Epithelial cell of esophagus (primary cell): ENCODE measurements around the gene PPP2R2D.

Source experiments
- DNase-seq: peaks from one replicate; pipeline ENCODE4 v3.0.0; 2010; ENCODE audit warnings: low read depth
- H3K4me3 ChIP-seq: 2 replicates; pipeline ENCODE4 v1.5.1; 2011; ENCODE audit warnings: mild to moderate bottlenecking, low read length, control low read depth
- TF ChIP-seq, protein P1 (sequence below): IDR thresholded peaks from 2 replicates; pipeline ENCODE4 v1.5.1; 2011; ENCODE audit warnings: low read depth, mild to moderate bottlenecking, low read length, control low read depth, inconsistent platforms; ENCODE audit not compliant: insufficient read depth; ENCODE audit errors: missing control alignments

The PPP2R2D gene

DNA sequence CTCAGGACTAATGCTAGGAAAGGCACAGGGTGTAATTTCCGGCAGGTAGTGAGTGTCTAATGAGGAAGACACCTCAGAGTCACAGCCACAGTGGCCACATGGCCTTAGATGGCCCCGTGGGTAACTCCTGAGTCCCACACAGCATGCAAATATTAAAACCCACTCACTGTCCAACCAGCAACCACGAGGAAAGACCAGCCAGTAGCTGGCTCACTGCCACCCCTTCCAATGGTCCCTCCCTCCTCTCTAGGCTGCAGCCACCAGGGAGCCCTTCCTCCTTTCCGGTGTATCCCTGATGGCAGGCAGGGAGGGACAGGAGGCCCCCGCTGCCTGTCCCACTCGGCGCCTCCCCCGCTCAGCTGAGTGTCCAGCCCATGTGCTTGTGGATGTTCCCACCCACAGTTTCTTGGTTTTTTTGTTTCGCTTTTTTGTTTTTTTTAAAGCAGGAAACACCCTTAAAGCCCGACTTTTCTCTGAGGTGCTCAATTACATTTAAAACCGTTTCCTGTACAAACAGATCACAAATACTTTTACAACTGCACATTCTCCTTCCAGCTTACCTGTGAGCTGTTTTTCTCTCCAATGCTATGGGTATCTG is 71.8 kb downstream of the PPP2R2D start:
- no peak for DNase-seq

GRCh38 chr10:131973160-131973951 is 72.5 kb downstream of the PPP2R2D start:
- no peak overlapping the region for H3K4me3 ChIP-seq
- DNase-seq, result no peak
- TF ChIP-seq, protein P1, sequence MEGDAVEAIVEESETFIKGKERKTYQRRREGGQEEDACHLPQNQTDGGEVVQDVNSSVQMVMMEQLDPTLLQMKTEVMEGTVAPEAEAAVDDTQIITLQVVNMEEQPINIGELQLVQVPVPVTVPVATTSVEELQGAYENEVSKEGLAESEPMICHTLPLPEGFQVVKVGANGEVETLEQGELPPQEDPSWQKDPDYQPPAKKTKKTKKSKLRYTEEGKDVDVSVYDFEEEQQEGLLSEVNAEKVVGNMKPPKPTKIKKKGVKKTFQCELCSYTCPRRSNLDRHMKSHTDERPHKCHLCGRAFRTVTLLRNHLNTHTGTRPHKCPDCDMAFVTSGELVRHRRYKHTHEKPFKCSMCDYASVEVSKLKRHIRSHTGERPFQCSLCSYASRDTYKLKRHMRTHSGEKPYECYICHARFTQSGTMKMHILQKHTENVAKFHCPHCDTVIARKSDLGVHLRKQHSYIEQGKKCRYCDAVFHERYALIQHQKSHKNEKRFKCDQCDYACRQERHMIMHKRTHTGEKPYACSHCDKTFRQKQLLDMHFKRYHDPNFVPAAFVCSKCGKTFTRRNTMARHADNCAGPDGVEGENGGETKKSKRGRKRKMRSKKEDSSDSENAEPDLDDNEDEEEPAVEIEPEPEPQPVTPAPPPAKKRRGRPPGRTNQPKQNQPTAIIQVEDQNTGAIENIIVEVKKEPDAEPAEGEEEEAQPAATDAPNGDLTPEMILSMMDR, result no peak

More for the DNA sequence above, 71.8 kb downstream of the PPP2R2D start:
- no peak overlapping the region for H3K4me3 ChIP-seq
- TF ChIP-seq, protein P1, result no peak

- TF ChIP-seq, protein P1, result no peak
- no peak for DNase-seq
- no peak overlapping the region for H3K4me3 ChIP-seq
Observed at GRCh38 chr10:131974034-131974817, 73.4 kb downstream of the PPP2R2D start.

DNA sequence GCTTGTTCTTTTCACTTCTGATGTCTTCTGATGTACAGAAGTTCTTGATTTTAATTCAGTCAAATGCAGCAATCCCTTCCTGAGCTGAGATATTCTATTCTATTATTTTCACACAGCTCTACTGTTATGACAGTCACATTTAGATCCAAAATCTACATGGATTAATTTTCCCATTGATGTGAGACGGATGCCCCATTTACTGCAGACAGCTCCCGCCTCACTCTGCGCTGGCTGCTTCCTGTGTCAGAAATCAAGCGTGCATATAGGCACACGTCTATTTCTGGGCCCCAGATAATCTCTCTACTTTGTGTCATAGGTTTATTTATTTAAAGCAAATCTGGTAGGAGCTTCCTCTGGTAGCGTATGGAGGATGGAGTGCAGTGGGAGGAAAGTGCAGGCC is 74.2 kb downstream of the PPP2R2D start:
- H3K4me3 ChIP-seq, result no peak overlapping the region
- TF ChIP-seq, protein P1, result no peak
- DNase-seq, result no peak

- no peak overlapping the region for H3K4me3 ChIP-seq
- TF ChIP-seq, protein P1, result no peak
- no peak for DNase-seq
Observed at GRCh38 chr10:131975796-131976195, 75.0 kb downstream of the PPP2R2D start.

- no peak overlapping the region for H3K4me3 ChIP-seq
- DNase-seq, result no peak
- TF ChIP-seq, protein P1, result no peak
Observed at GRCh38 chr10:131977323-131978096, 76.7 kb downstream of the PPP2R2D start.
